GM12878 (cell line): ENCODE data around the gene TEX264. TPM values are rescaled to one million over a fixed set of nuclear protein-coding genes. Genes with fewer than 3 reads are reported as not detected.

Experiments used
- ATAC-seq: fragments of 200-7000 bp; cut with Tn5 transposase; 3 replicates; pipeline ENCODE4 v1.9.1; 2020; ENCODE audit warnings: mild to moderate bottlenecking, moderate library complexity
- BruUV-seq: library from RNA; stranded (reverse); fragments of 400-500 nt; replicated peaks from 2 replicates; lab custom pipeline; 2021; lab: Mats Ljungman, UMichigan
- CTCF ChIA-PET: fragments of 300-600 bp; sonication (Branson Sonifier 250); formaldehyde crosslinking; extraction: SDS; loops from one replicate; lab custom pipeline; 2021; ENCODE audit warnings: inconsistent platforms; lab: Yijun Ruan, JAX
- POLR2A ChIA-PET: fragments of 350-600 bp; formaldehyde crosslinking; extraction: SDS; loops from one replicate; lab custom pipeline; 2021; ENCODE audit warnings: inconsistent platforms; lab: Charles Lee
- RAD21 ChIA-PET: fragments of 300-600 bp; sonication (Branson Sonifier 250); formaldehyde crosslinking; loops from one replicate; lab custom pipeline; 2023; ENCODE audit warnings: antibody characterized with exemption; ENCODE audit not compliant: unreplicated experiment; lab: Charles Lee
- SMC1A ChIA-PET: fragments of 300-600 bp; sonication (Branson Sonifier 250); formaldehyde crosslinking; loops from one replicate; lab custom pipeline; 2023; ENCODE audit not compliant: unreplicated experiment, uncharacterized antibody; lab: Charles Lee
- DNase-seq: peaks from one replicate; pipeline ENCODE4 v3.0.0-alpha.2; 2011; ENCODE audit warnings: low read depth, low spot score
- FAIRE-seq: peaks from 3 replicates; lab custom pipeline; 2011; peaks lifted over from hg19 to GRCh38; lab: Jason Lieb, UNC
- H2AFZ ChIP-seq: 2 replicates; pipeline ENCODE4 v1.6.0; 2011; ENCODE audit warnings: low read depth, low read length, control low read depth; ENCODE audit not compliant: control insufficient read depth
- H3K27ac ChIP-seq: 2 replicates; pipeline ENCODE4 v1.5.1; 2011; ENCODE audit warnings: control low read depth; ENCODE audit not compliant: control insufficient read depth, insufficient read depth
- H3K27me3 ChIP-seq, 2 experiments: replicated peaks in 1 of 2; 2 replicates each; pipeline versions ENCODE4 v1.6.0 to v1.6.1; 2011; ENCODE audit warnings: low read length in 1 of 2; ENCODE audit not compliant: control insufficient read depth in 2 of 2, insufficient read depth in 2 of 2
- H3K36me3 ChIP-seq, 2 experiments: 2 replicates each; pipeline ENCODE4 v1.5.1; 2011; ENCODE audit warnings: low read length in 1 of 2; ENCODE audit not compliant: control insufficient read depth in 2 of 2, insufficient read depth in 2 of 2
- H3K4me1 ChIP-seq: 2 replicates; pipeline ENCODE4 v1.6.1; 2011; ENCODE audit warnings: mild to moderate bottlenecking, low read length, moderate library complexity, mixed read lengths; ENCODE audit not compliant: control insufficient read depth, insufficient read depth
- H3K4me2 ChIP-seq: 2 replicates; pipeline ENCODE4 v1.6.0; 2011; ENCODE audit warnings: control low read depth; ENCODE audit not compliant: control insufficient read depth, insufficient read depth
- H3K4me3 ChIP-seq: fragments of 200-600 bp; sonication (generic); 2 replicates; pipeline ENCODE4 v1.5.1; 2016
- H3K79me2 ChIP-seq: 2 replicates; pipeline ENCODE4 v1.6.0; 2011; ENCODE audit warnings: low read length; ENCODE audit not compliant: control insufficient read depth, insufficient read depth
- H3K9ac ChIP-seq: 2 replicates; pipeline ENCODE4 v1.8.0; 2011; ENCODE audit warnings: low read length, control low read depth, mixed read lengths; ENCODE audit not compliant: control insufficient read depth, insufficient read depth
- H3K9me3 ChIP-seq: replicated peaks from 3 replicates; pipeline ENCODE4 v1.5.1; 2011; ENCODE audit warnings: mild to moderate bottlenecking, low read length; ENCODE audit not compliant: control insufficient read depth, insufficient read depth
- H4K20me1 ChIP-seq: 2 replicates; pipeline ENCODE4 v1.6.0; 2011; ENCODE audit not compliant: control insufficient read depth, insufficient read depth
- CHD1 ChIP-seq: IDR thresholded peaks from 2 replicates; pipeline ENCODE4 v1.6.1; 2012; ENCODE audit warnings: low read depth, low read length, improper control_type of control experiment
- EED ChIP-seq: sonication (generic); IDR thresholded peaks from 2 replicates; pipeline ENCODE4 v1.6.1; 2016; ENCODE audit warnings: antibody characterized with exemption, low read depth
- FOXK2 ChIP-seq: fragments of 450-650 bp; IDR thresholded peaks from 2 replicates; pipeline ENCODE4 v1.6.1; 2017; ENCODE audit warnings: mild to moderate bottlenecking, moderate library complexity
- HDAC2 ChIP-seq: fragments of 200-600 bp; sonication (generic); IDR thresholded peaks from 2 replicates; pipeline ENCODE4 v1.6.1; 2017
- MYB ChIP-seq: fragments of 150-350 bp; IDR thresholded peaks from 2 replicates; pipeline ENCODE4 v1.6.1; 2014; ENCODE audit warnings: mild to moderate bottlenecking, low read depth, low read length, borderline replicate concordance
- POLR2A ChIP-seq: IDR thresholded peaks from 2 replicates; pipeline ENCODE4 v1.6.1; 2011; ENCODE audit warnings: low read depth, mild to moderate bottlenecking, low read length
- RAD51 ChIP-seq: fragments of 450-650 bp; IDR thresholded peaks from 2 replicates; pipeline ENCODE4 v1.6.1; 2016; ENCODE audit warnings: moderate library complexity, mild to moderate bottlenecking, inconsistent platforms
- RFX5 ChIP-seq: IDR thresholded peaks from 2 replicates; pipeline ENCODE4 v1.6.1; 2011; ENCODE audit warnings: low read depth, low read length, improper control_type of control experiment
- SIX5 ChIP-seq: IDR thresholded peaks from 2 replicates; pipeline ENCODE4 v1.6.1; 2011; ENCODE audit warnings: mild to moderate bottlenecking, low read depth, low read length, moderate library complexity; ENCODE audit not compliant: severe bottlenecking
- SREBF2 ChIP-seq: IDR thresholded peaks from 2 replicates; pipeline ENCODE4 v1.6.1; 2012; ENCODE audit warnings: mild to moderate bottlenecking, low read length
- SUZ12 ChIP-seq: fragments of 200-600 bp; sonication (generic); IDR thresholded peaks from one replicate; pipeline ENCODE4 v1.6.1; 2018; ENCODE audit warnings: antibody characterized with exemption, mild to moderate bottlenecking; ENCODE audit not compliant: unreplicated experiment
- YY1 ChIP-seq: IDR thresholded peaks from 2 replicates; pipeline ENCODE4 v1.6.1; 2011; ENCODE audit warnings: low read depth, mild to moderate bottlenecking, low read length
- WGBS: methylation state at CpG from one replicate; pipeline ENCODE4 v1.1.6; 2016; ENCODE audit warnings: low lambda C conversion rate; ENCODE audit not compliant: insufficient replicate concordance, insufficient coverage; ENCODE audit errors: missing lambda C conversion rate; 5-methylcytosine and 5-hydroxymethylcytosine counted together
- in situ Hi-C: fragments of 300-500 bp; cut with MboI; formaldehyde crosslinking; loops from 9 replicates; pipeline ENCODE4 v1.14.3; 2018; ENCODE audit warnings: mixed read lengths
- intact Hi-C: fragments of 100-400 bp; cut with micrococcal nuclease; formaldehyde crosslinking; loops from one replicate; pipeline ENCODE4 v1.14.2; 2022; ENCODE audit not compliant: unreplicated experiment
- polyA plus RNA-seq, 11 experiments: library from polyadenylated mRNA; depleted of rRNA in 4 of 11; unstranded in 6 of 11; stranded (reverse) in 5 of 11; fragments of >200 nt; fragmentation: Nextera tagmentation in 4 of 11; fragmentation: Illumina TruSeq in 1 of 11; extraction: Ambion mirVana in 4 of 11; extraction: Trizol in 1 of 11; gene quantifications; 1 replicate in 1 of 11; 2 replicates in 10 of 11; pipeline versions ENCODE4 v1.2.1 to v1.2.3, GENCODE V29; 2011 to 2016; ENCODE audit warnings: inconsistent platforms in 2 of 11, missing spikeins in 2 of 11, low read depth in 1 of 11
- total RNA-seq, 4 experiments: library from RNA; depleted of rRNA in 3 of 4; stranded (reverse); fragments of >200 nt in 3 of 4; fragmentation: Illumina TruSeq in 1 of 4; extraction: Trizol in 1 of 4; gene quantifications; 2 replicates each; pipeline versions ENCODE4 v1.2.1 to v1.2.3, GENCODE V29; 2013 to 2021
- TF ChIP-seq, protein P1 (sequence below): fragments of 450-650 bp; IDR thresholded peaks from 2 replicates; pipeline ENCODE4 v1.6.1; 2016; ENCODE audit warnings: mild to moderate bottlenecking, moderate library complexity, borderline replicate concordance
- TF ChIP-seq, protein P2 (sequence below): fragments of 450-650 bp; IDR thresholded peaks from 2 replicates; pipeline ENCODE4 v1.6.1; 2016; ENCODE audit warnings: mild to moderate bottlenecking

Gene TEX264
- total and polyA plus RNA-seq, 10 of the 15 experiments (the other 5 are each of a cell fraction or from before 2014, with no cell fraction given): 3.6 to 63.0 (median 52.4) TPM

DNA sequence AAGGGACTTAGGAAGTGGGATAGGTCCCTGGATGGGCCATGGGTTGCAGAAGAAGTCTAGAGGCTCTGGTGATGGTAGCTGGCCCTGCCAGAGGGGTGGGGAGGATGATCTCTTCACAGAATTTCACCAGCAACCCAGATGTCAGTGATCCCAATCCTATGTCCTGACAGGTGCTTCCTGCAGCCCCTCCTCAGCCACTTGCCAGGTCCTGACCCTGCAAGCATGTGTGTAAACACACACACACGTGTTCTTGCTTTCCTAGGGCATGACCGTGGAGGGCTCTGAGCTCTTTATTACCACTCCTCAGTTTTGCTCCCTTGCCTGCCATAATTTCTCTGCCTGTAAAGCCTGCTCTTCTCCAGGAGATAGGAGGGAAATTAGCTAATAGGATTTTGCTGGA lies 12.5 kb downstream of the TEX264 start:
- no TSS peak for BruUV-seq
- no peak overlapping the region for H3K27ac ChIP-seq
- ATAC-seq (no peak), DNase-seq (no peak), FAIRE-seq (no peak)
- POLR2A ChIA-PET: interaction anchor here (0.5 to 3.8 kb wide), 3 partner anchors 11 to 184 kb away, joined by 3 to 36 read pairs (median 5); no protein-coding TSS in a partner anchor
- no peaks in the 10 kb centered on the region for H3K9me3 ChIP-seq
- H3K4me3 ChIP-seq: no peak overlapping the region
- SMC1A ChIA-PET: interaction anchor here (0.6 to 4.1 kb wide), 3 partner anchors 40 to 181 kb away, joined by 3 to 12 read pairs (median 5); no protein-coding TSS in a partner anchor
- peaks cover 9% of the 10 kb centered on the region for H3K79me2 ChIP-seq
- TF ChIP-seq, protein P1, sequence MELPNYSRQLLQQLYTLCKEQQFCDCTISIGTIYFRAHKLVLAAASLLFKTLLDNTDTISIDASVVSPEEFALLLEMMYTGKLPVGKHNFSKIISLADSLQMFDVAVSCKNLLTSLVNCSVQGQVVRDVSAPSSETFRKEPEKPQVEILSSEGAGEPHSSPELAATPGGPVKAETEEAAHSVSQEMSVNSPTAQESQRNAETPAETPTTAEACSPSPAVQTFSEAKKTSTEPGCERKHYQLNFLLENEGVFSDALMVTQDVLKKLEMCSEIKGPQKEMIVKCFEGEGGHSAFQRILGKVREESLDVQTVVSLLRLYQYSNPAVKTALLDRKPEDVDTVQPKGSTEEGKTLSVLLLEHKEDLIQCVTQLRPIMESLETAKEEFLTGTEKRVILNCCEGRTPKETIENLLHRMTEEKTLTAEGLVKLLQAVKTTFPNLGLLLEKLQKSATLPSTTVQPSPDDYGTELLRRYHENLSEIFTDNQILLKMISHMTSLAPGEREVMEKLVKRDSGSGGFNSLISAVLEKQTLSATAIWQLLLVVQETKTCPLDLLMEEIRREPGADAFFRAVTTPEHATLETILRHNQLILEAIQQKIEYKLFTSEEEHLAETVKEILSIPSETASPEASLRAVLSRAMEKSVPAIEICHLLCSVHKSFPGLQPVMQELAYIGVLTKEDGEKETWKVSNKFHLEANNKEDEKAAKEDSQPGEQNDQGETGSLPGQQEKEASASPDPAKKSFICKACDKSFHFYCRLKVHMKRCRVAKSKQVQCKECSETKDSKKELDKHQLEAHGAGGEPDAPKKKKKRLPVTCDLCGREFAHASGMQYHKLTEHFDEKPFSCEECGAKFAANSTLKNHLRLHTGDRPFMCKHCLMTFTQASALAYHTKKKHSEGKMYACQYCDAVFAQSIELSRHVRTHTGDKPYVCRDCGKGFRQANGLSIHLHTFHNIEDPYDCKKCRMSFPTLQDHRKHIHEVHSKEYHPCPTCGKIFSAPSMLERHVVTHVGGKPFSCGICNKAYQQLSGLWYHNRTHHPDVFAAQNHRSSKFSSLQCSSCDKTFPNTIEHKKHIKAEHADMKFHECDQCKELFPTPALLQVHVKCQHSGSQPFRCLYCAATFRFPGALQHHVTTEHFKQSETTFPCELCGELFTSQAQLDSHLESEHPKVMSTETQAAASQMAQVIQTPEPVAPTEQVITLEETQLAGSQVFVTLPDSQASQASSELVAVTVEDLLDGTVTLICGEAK: no peak
- no peak for TF ChIP-seq CHD1
- no peak for TF ChIP-seq RAD51
- no peak for TF ChIP-seq HDAC2
- no peak for TF ChIP-seq FOXK2
- no peak for TF ChIP-seq SIX5
- no peak for TF ChIP-seq EED
- TF ChIP-seq, protein P2, sequence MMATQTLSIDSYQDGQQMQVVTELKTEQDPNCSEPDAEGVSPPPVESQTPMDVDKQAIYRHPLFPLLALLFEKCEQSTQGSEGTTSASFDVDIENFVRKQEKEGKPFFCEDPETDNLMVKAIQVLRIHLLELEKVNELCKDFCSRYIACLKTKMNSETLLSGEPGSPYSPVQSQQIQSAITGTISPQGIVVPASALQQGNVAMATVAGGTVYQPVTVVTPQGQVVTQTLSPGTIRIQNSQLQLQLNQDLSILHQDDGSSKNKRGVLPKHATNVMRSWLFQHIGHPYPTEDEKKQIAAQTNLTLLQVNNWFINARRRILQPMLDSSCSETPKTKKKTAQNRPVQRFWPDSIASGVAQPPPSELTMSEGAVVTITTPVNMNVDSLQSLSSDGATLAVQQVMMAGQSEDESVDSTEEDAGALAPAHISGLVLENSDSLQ: no peak
- no peak for TF ChIP-seq POLR2A
- no peak for TF ChIP-seq YY1
- no peak for TF ChIP-seq RFX5
- no peak for TF ChIP-seq MYB
- no peak for TF ChIP-seq SREBF2
- TF ChIP-seq SUZ12: no peak
- RAD21 ChIA-PET: interaction anchor here (1.0 to 6.4 kb wide), 4 partner anchors 10 to 182 kb away, joined by 3 to 182 read pairs (median 4); partner anchors contain the start of gene DCAF1
- peaks cover 38% of the 10 kb centered on the region for H3K4me1 ChIP-seq
- H3K36me3 ChIP-seq: peaks cover 17 to 33% of the 10 kb centered on the region in 2 experiments; a peak in 3 of 4 replicates
- WGBS: 47% methylated on average over 2 of the region's 2 CpGs
- H2AFZ ChIP-seq: no peak overlapping the region
- no peaks in the 10 kb centered on the region for H3K27me3 ChIP-seq
- CTCF ChIA-PET: interaction anchor here (0.6 to 11.7 kb wide), 4 partner anchors 12 to 293 kb away, joined by 3 to 243 read pairs (median 120); partner anchors contain the start of genes DCAF1, RBM15B and TEX264
- no peak overlapping the region for H3K9ac ChIP-seq
- in situ Hi-C loops (loop anchor here (5.0 to 25.0 kb wide), 3 partner anchors 181 to 1071 kb away; partner anchors contain the start of genes CISH, DCAF1, MANF and MAPKAPK3), intact Hi-C loops (loop anchor here (5.0 kb wide), 1 partner anchor 1066 kb away; the partner anchor contains the start of gene MAPKAPK3)
- no peaks in the 10 kb centered on the region for H4K20me1 ChIP-seq
- H3K4me2 ChIP-seq: no peak overlapping the region
